DMS53 treated with DMSO at 0.1 percent for 48 hours (cell line): ENCODE measurements around the gene TLR7.

Source experiments
- DNase-seq: peaks from one replicate; lab custom pipeline; 2025; ENCODE audit not compliant: unreplicated experiment; lab: John Stamatoyannopoulos, UW

TLR7 gene

GRCh38 chrX:12922599-12922919, 55.7 kb downstream of the TLR7 start:
- DNase-seq = no peak

GRCh38 chrX:12929701-12930100, 62.8 kb downstream of the TLR7 start:
- no peak for DNase-seq

GRCh38 chrX:12930150-12930549, 63.3 kb downstream of the TLR7 start:
- DNase-seq = no peak

- no peak for DNase-seq
Measured at GRCh38 chrX:12932244-12932643, 65.4 kb downstream of the TLR7 start.

- no peak for DNase-seq
Measured at GRCh38 chrX:12934850-12935249, 68.0 kb downstream of the TLR7 start.

GRCh38 chrX:12936947-12937346, 70.1 kb downstream of the TLR7 start:
- DNase-seq = no peak
